ENCODE measurements around the gene YES1. TPM values are rescaled to one million over a fixed set of nuclear protein-coding genes. Genes with fewer than 3 reads are reported as not detected.

YES1 gene
- total RNA-seq, 6 experiments from 2014 or later: 30.6 to 57.8 (median 46.5) TPM

DNA sequence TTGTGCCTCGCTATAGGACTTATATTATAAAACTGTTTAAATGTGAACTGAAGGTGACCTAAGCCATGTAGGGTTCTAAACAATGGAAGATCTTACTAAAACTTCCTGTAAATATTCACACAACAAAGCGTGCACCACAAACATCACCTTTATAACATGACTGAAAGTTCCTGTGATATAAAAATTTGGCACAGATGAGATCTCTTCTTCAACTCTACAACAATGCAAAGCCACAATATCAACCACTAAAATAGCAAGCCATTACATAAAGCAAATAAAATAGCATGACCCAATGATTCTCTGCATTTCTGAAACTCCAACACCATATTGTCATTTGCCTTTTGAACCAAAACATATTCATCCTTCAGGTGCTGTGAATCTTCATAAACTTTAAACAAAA, 3.5 kb downstream of the YES1 start:
- H3K4me3 Mint-ChIP-seq: no peak overlapping the region
- no peak overlapping the region for H3K27ac Mint-ChIP-seq
- no peak for DNase-seq
- H3K36me3 Mint-ChIP-seq (ENCODE audit: low read depth): peaks cover 10% of the 10 kb centered on the region
- TF ChIP-seq, protein P1, sequence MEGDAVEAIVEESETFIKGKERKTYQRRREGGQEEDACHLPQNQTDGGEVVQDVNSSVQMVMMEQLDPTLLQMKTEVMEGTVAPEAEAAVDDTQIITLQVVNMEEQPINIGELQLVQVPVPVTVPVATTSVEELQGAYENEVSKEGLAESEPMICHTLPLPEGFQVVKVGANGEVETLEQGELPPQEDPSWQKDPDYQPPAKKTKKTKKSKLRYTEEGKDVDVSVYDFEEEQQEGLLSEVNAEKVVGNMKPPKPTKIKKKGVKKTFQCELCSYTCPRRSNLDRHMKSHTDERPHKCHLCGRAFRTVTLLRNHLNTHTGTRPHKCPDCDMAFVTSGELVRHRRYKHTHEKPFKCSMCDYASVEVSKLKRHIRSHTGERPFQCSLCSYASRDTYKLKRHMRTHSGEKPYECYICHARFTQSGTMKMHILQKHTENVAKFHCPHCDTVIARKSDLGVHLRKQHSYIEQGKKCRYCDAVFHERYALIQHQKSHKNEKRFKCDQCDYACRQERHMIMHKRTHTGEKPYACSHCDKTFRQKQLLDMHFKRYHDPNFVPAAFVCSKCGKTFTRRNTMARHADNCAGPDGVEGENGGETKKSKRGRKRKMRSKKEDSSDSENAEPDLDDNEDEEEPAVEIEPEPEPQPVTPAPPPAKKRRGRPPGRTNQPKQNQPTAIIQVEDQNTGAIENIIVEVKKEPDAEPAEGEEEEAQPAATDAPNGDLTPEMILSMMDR (IDR thresholded peaks at IDR 0.05): no peak
- H3K9me3 Mint-ChIP-seq: peaks cover 7% of the 10 kb centered on the region; the same call in 1 of the 2 replicates
- H3K27me3 Mint-ChIP-seq (ENCODE audit: insufficient read depth): peaks cover 1% of the 10 kb centered on the region
- H3K4me1 Mint-ChIP-seq (ENCODE audit: low read depth): peaks cover 56% of the 10 kb centered on the region

DNA sequence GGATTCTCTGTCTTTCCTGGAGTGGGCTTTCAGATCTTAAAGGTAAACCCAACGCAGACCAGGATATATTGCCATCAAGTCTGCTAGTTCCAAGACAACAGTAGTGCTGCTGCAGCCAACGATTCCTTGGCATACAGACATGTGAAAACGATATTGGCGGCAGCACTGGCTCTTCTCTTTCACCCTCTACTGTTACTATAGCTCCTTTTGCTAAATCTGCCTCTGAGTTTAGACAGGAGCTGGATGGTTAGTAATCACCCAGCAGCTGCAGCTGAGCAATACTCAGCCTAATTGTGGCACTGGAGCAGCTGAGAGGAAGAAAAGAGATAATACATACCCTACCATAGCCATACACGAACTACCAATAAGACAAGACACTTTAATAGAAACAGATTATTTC, 4.0 kb downstream of the YES1 start:
- DNase-seq: no peak
- Mint-ChIP-seq H3K4me3 (no peak overlapping the region), H3K9me3 (peaks cover 4% of the 10 kb centered on the region; the same call in 1 of the 2 replicates), H3K27me3 (ENCODE audit: insufficient read depth) (peaks cover 1% of the 10 kb centered on the region), H3K27ac (no peak overlapping the region), H3K4me1 (ENCODE audit: low read depth) (peaks cover 52% of the 10 kb centered on the region), H3K36me3 (ENCODE audit: low read depth) (peaks cover 5% of the 10 kb centered on the region)
- TF ChIP-seq, protein P1 (IDR thresholded peaks at IDR 0.05): no peak

DNA sequence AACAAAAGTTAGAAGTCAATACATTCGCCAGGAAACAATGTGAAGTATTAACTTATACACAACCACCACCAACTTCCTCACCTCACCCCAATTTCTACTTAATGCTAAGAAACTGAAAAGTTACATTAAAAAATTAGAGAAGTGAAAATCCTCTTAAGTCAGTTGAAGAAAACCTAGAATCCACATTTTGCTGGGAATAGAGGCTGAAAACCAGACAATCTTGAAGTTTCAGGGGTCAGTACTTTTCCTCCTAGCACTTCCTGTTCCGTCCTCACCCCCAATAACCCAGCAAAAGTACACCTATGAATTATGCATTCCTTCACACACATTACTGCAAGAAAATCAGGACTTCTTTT, 6.3 kb downstream of the YES1 start:
- Mint-ChIP-seq H3K27ac (peak overlapping the region; percentile 11; the same call in 1 of the 2 replicates), H3K27me3 (ENCODE audit: insufficient read depth) (no peaks in the 10 kb centered on the region; the same call in 1 of the 2 replicates), H3K4me3 (peak overlapping the region; percentile 16), H3K9me3 (no peaks in the 10 kb centered on the region), H3K4me1 (ENCODE audit: low read depth) (peaks cover 43% of the 10 kb centered on the region), H3K36me3 (ENCODE audit: low read depth) (no peaks in the 10 kb centered on the region)
- DNase-seq: no peak
- TF ChIP-seq, protein P1 (IDR thresholded peaks at IDR 0.05): no peak

DNA sequence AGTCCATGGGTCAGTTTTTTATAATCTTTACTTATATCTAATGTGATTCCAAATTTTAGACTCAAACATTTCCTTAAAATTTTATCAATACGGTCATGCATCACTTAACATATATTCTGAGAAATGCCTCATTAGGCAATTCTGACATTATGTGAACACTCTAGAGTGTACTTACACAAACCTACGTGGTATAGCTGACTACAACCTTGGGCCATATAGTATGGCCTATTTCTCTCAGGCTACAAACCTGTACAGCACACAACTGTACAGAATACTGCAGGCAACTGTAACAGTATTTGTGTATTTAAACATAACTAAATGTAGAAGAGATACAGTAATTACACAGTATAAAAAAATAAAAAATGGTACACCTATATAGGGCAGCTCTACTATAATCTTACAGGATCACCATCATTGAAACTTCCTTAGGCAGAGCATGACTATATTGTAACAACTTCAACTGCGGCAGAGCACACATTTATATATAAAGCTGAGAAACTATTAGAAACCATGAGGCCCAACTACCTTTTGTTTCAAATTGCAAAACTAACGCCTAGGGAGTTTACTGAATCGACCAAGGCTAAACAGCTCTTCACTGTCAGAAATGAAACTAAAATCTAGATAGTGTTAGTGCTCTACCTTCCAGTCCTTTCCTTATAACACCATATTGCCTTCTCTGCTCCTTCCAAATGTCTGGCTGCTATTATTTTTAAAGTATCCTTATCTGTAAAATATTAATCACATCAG, 6.9 kb downstream of the YES1 start:
- TF ChIP-seq, protein P1 (IDR thresholded peaks at IDR 0.05): no peak
- Mint-ChIP-seq H3K4me1 (ENCODE audit: low read depth) (peaks cover 38% of the 10 kb centered on the region), H3K27ac (peak overlapping the region; percentile 11; the same call in 1 of the 2 replicates), H3K9me3 (no peaks in the 10 kb centered on the region), H3K27me3 (ENCODE audit: insufficient read depth) (no peaks in the 10 kb centered on the region; the same call in 1 of the 2 replicates), H3K4me3 (peak overlapping the region; percentile 16), H3K36me3 (ENCODE audit: low read depth) (no peaks in the 10 kb centered on the region)
- DNase-seq: no peak

DNA sequence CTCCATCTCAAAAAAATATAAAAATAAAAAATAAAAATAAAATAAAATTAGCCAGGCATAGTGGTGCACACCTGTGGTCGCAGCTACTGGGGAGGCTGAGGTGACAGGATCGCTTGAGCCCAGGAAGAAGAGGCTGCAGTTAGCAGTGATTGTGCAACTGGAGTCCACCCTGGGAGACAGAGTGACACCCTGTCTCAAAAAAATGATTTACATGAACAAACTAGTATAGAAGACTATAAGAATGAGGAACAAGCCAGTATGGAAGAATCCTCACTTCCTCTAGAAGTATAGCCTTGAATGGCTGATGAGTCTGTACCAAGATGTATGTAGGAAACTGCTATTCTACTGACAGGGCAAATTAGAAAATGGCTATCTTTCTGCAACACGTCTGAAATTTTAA, 10.9 kb downstream of the YES1 start:
- no peak for DNase-seq
- no peak overlapping the region for H3K27ac Mint-ChIP-seq
- no peaks in the 10 kb centered on the region for H3K27me3 Mint-ChIP-seq (ENCODE audit: insufficient read depth)
- no peak overlapping the region for H3K4me3 Mint-ChIP-seq
- H3K4me1 Mint-ChIP-seq (ENCODE audit: low read depth): peaks cover 11% of the 10 kb centered on the region
- no peaks in the 10 kb centered on the region for H3K9me3 Mint-ChIP-seq
- H3K36me3 Mint-ChIP-seq (ENCODE audit: low read depth): no peaks in the 10 kb centered on the region
- TF ChIP-seq, protein P1 (IDR thresholded peaks at IDR 0.05): no peak
